Measurements from ENCODE around the gene CRAMP1.
A peak's percentile ranks its signal among the peaks of the same experiment; 100 is the strongest.
"Not testable (repeated sequence)": the region's sequence is repeated elsewhere in the genome, so short reads cannot be mapped to it uniquely, and the experiment has no call there.

The CRAMP1 gene

GRCh38 chr16:1713933-1714332, 101.8 kb downstream of the CRAMP1 start:
- DNase-seq (ENCODE audit: low spot score), result no peak

DNA sequence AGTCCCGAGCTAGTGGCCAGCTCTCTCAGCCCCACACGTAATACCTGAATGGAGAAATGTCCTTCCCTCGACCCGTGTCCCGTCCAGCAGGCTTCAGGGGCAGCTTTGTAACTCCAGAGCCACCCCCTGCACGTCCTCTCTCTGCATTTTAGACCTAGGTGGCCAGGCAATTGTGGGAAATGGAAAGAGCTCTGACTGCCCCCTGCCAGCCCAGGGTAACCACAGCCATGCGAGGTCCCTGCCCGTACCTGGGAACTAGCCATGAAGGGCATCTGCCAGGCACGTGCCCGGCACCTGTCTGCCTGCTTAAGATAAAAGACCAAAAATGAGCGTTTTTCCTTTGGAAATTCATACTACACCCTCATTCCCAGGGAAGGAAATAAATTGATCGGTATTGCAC, 103.1 kb downstream of the CRAMP1 start:
- no peak for DNase-seq (ENCODE audit: low spot score)

- not testable (repeated sequence) for DNase-seq (ENCODE audit: low spot score)
Observed at GRCh38 chr16:1718236-1718635, 106.1 kb downstream of the CRAMP1 start.

DNA sequence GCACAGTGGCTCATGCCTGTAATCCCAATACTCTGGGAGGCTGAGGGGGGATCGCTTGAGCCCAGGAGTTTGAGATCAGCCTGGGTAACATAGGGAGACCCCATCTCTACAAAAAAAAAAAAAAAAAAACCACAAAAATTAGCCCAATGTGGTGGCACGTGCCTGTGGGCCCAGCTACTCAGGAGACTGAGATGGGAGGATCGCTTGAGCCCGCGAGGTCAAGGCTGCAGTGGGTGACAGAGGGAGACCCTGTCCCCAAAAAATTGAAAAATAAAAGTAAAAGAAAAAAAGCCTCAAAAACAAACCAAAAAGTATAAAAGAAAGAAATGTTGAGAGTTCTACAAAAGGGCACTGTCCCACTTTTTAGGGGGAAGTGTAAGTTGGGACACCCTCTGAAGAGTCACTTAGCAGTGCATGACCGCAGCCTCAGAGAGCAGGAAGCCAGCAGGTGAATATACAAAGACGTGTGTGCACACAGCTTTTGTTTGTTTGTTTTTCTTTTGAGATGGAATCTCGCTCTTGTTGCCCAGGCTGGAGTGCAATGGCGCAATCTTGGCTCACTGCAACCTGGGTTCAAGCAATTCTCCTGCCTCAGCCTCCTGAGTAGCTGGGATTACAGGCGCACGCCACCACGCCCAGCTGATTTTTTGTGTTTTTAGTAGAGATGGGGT, 107.5 kb downstream of the CRAMP1 start:
- DNase-seq (ENCODE audit: low spot score), result not testable (repeated sequence)

GRCh38 chr16:1721372-1721771, 109.2 kb downstream of the CRAMP1 start:
- DNase-seq (ENCODE audit: low spot score), result no peak

GRCh38 chr16:1723450-1724147, 111.4 kb downstream of the CRAMP1 start:
- peak; percentile 45 for DNase-seq (ENCODE audit: low spot score)

DNA sequence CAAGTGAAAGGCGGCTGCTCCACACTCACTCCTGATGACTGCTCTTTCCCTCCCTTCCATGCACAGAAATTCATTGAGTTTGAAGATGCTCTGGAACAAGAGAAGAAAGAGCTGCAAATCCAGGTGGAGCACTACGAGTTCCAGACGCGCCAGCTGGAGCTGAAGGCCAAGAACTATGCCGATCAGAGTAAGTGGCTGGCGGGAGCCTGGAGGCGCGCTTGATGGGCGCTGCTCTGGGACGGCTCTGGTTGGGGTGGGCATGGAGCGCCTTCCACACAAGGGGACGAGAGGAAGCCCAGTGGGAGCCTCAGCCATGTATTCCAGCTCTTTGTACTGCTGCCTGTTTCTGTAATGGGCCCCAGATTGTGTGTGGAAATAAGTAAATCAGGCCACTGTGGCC, 112.3 kb downstream of the CRAMP1 start:
- DNase-seq (ENCODE audit: low spot score), result no peak

DNA sequence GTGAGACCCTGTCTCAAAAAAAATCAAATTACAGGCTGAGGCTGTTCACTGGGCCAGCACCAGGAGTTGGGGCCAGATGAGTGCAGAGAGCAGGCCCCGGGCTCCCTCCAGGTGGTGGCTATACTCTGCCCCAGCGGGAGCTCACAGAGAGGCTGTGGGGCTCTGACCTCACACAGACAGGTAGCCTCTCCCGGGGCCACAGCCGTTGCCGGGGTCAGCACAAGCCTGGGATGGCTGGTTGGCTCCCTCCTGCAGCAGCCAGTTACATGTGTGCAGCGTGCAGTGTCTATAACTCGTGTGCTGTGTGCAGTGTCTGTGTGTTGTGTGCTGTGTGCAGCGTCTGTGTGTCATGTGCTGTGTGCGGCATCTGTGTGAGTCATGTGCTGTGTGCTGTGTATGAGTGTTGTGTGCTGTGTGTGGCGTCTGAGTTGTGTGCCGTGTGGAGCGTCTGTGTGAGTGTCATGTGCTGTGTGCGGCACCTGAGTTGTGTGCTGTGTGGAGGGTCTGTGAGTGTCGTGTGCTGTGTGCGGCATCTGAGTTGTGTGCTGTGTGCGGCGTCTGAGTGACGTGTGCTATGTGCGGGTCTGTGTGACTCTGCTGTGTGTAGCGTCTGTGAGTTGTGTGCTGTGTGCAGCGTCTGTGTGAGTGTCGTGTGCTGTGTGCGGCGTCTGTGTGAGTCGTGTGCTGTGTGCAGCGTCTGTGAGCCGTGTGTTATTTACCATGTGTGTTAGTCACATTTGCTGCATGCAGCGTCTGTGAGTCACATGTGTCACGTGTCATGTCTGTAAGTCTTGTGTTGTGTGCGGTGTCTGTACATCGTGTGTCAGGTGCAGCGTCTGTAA, 114.7 kb downstream of the CRAMP1 start:
- no peak for DNase-seq (ENCODE audit: low spot score)
